ENCODE data around the gene RGL3.

- TF ChIP-seq, protein P1, sequence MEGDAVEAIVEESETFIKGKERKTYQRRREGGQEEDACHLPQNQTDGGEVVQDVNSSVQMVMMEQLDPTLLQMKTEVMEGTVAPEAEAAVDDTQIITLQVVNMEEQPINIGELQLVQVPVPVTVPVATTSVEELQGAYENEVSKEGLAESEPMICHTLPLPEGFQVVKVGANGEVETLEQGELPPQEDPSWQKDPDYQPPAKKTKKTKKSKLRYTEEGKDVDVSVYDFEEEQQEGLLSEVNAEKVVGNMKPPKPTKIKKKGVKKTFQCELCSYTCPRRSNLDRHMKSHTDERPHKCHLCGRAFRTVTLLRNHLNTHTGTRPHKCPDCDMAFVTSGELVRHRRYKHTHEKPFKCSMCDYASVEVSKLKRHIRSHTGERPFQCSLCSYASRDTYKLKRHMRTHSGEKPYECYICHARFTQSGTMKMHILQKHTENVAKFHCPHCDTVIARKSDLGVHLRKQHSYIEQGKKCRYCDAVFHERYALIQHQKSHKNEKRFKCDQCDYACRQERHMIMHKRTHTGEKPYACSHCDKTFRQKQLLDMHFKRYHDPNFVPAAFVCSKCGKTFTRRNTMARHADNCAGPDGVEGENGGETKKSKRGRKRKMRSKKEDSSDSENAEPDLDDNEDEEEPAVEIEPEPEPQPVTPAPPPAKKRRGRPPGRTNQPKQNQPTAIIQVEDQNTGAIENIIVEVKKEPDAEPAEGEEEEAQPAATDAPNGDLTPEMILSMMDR (IDR thresholded peaks at IDR 0.05): no peak
- no peak for TF ChIP-seq POLR2A (IDR thresholded peaks at IDR 0.05)
Observed at GRCh38 chr19:11446271-11446651, 27.1 kb upstream of the RGL3 start.

All from breast epithelium (tissue), 3 donors.